Measurements from ENCODE around the gene HTATSF1.

HTATSF1 gene

GRCh38 chrX:136497556-136498052 is at the start of gene HTATSF1:
HTATSF1 (plus strand) TSS chrX:136497592; CDS start chrX:136497685, 93 bp downstream.
- no peak for DNase-seq

DNA sequence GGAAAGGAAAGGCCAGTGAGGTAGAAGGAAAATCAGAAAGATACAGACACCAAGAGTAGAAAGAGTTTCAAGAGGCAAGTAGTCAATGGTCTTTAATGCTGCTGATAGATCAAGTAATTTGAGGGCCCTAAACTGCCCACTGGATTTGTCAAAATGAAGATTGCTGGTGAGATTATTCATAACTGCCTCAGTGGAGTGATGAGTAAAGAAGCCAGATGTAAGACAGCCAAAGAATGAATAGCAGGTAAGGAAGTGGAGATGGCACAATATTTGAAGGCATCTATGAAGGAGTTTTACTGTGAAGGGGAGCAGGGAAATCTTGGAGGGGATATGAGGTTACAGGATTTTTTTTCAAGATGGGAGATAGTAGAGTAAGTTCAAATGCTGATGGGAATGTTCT is 49.4 kb upstream of the HTATSF1 start:
- no peak for DNase-seq

GRCh38 chrX:136450050-136450830 is 47.2 kb upstream of the HTATSF1 start:
- no peak for DNase-seq

- DNase-seq: no peak
Measured at GRCh38 chrX:136452614-136453013, 44.8 kb upstream of the HTATSF1 start.

DNA sequence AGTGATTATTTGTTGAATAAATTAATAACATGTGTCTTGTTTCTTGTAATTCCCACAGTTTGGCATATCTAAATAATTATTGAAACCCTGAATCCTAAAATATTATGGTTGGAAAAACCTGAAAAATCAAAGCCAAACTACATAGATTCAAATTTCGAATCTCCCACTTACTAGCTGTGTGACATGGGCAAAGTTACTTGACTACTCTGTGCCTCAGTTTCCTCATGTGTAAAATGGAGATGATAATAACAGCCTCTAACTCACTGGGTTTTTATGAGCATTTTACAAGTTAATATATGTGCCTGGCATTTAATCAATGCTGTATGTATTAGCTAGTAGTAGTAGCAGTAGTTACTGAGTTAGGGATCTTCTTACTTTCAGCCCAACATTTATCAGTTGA is 44.3 kb upstream of the HTATSF1 start:
- DNase-seq: no peak

DNA sequence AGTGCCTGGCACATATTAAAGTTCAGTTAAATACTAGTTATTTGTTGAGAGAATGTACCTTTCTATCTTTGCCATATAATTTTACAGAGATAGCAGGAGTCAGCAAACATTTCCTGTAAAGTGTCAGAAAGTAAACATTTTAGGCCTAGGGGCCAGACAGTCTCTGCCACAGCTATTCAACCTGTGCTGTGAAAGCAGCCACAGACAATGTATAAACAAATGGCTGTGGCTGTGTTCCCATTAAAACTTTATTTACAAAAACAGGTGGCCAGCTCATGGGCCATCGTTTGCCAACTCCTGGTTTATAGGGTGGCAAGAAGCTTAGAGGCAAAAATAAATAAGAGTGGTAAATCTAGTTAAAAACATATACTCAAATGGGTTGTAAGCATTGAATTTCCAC is 43.6 kb upstream of the HTATSF1 start:
- DNase-seq: no peak

DNA sequence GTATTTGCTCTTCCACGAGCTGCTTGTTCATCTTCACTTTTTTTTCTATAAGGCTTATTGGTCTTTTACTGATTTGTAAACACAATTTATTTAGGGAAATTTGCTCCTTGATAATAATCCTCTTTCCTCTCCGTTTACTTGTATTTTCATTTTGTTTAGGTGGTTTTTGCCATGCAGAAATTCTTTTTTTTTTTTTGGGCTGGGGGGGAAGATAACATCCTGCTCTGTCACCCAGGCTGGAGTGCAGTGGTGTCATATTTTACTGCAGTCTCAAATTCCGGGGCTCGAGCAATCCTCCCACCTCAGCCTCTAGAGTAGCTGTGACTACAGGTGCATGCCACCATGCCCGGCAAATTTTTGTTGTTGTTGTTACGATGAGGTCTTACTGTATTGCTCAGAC is 41.3 kb upstream of the HTATSF1 start:
- no peak for DNase-seq

- no peak for DNase-seq
Measured at GRCh38 chrX:136457303-136457917, 40.0 kb upstream of the HTATSF1 start.

GRCh38 chrX:136464589-136464988 is 32.8 kb upstream of the HTATSF1 start:
- no peak for DNase-seq

DNA sequence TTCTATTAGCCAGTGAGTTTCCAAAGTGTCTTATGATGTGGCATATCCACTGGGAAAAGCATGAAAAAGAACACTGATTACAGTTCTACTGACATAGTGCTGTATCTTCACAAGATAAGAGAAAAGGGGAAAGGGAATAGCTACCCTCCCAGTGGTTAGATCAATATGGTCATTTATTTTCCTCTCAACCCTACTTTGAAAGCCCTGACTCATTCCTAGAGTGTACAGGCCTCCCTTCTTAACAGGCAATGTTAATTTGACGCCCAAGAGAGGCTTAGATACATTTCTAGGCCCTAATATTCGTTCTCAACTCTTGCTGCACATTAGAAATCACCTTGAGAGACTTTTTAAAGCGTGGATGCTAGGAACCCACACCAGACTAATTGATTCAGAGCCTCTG is 30.1 kb upstream of the HTATSF1 start:
- no peak for DNase-seq

DNA sequence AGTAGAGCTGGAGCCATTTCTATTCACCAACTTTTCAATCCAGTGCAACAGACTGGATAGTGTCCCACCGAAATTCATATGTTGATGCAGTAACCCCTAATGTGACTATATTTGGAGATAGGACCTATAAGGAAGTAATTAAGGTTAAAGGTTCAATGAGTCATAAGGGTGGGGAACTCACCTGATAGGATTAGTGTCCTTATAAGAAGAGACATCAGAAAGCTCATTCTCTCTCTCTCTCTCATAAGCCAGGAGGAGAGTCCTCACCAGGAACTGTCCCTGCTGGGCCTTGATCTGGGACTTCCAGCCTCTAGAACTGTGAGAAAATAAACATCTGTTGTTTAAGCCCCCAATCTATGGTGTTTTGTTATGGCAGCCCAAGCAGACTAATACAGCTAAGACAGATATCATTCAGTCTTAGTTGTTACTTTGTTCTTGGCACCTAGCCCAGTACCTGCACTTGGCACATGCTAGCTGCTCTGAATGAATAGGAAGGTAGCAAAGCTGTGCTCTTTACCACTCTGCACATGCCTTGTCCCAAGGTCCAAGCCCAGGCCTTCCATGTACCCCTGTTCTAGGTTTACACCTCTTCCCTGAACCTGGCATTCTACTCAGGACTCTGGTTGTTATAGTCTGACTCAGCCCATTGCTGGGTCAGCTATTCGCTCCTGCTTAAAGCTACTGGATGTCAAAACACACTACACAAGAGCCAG is 28.8 kb upstream of the HTATSF1 start:
- no peak for DNase-seq

DNA sequence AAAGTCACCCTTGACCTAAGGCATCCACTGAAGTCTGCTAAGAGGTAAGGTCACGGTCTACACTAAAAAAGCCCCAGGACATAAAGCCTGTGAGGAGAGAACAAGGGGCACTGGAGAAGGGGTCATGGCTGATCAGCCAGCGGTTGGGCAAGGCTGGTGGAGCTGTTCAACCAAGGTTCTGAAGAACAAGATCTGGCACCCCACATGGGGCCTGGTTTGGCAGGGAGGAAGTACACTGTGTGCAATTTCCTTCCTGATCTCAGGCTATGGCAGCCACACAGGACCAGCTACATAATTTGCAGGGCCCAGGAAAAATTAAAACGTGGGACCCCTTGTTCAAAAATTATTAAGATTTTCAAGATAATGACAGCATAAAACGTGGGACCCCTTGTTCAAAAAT is 23.7 kb upstream of the HTATSF1 start:
- DNase-seq: no peak

- DNase-seq: no peak
Measured at GRCh38 chrX:136475236-136475635, 22.2 kb upstream of the HTATSF1 start.

DNA sequence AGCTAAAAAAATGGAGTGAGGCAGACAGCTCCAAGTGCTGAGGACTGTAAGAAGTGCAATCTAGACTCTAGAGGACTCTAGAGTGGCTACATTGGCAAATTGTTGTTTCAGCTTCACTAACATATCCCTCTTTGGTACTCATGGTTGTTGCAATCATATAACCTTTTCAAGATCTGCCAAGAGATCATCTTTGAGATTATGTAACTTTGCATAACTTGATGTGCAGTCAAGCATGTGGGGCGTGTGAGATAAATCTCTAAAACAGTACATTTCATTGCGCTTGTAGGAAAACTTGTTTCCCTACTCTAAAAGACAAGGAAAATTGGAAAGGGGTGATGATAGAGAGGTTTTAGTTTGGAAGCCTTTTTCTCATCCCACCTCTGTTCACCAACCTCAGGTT is 20.9 kb upstream of the HTATSF1 start:
- no peak for DNase-seq

DNA sequence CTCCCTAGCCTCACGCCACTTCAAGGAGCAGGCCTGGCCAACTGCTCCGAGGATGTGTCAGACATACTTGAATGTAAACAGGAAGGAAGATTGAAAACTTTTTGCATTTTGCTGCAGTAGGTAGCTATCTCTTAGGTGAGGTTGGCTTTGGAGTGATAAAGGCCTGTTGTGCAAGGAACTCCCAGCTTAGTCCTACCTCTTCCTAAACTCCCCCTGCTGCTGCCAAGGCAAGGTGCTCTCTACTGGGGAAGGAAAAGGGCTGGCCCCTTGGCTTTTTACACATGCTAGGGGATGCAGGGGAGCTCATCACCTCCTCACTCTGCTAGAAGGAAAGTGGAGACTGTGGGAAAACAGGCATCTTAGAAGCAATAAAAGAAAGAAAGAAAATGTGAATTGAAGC is 20.4 kb upstream of the HTATSF1 start:
- DNase-seq: no peak

- DNase-seq: no peak
Measured at GRCh38 chrX:136480383-136480782, 17.0 kb upstream of the HTATSF1 start.

DNA sequence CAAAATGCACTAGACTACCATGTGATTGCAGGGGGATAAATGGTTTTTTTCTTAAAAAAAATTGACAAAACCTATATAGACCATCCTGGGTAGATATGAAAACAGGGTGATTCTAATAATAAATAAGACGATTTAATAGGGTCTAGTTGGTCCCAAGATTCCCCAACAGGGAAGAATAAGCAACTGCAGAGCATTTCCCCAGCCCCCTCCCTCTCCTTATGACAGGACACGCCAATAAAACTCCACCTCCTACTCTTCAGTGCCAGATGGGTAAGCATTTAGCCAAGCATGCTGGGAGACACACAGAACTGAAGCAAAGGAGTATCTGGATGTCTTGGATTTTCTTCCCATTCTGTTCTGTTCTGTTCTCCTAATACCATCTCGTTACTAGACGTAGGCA is 9.7 kb upstream of the HTATSF1 start, which contains the start of gene BRS3:
Gene BRS3 (plus strand): TSS at position 301 of the 400 bp plus-strand sequence. CDS start 168 bp downstream, outside the sequence.
- no peak for DNase-seq

DNA sequence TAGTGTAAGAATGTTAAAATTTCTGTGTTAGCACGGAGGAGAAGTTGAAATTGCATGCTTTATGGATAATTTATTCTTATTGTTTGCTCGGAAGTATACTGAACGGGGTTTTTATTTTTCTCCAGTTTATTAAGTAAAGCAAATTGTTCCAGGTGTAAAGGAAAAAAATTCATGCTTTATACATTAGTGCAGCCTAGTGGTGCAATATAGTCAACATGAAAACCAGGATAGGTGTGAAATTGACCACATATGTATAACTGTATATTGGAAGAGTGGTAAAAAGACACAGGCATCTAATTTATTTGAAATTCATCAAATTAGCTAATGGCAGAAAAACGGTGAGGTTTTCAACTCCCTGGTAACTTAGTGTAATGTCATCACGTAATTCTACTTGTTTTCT is 8.7 kb upstream of the HTATSF1 start:
- DNase-seq: no peak

DNA sequence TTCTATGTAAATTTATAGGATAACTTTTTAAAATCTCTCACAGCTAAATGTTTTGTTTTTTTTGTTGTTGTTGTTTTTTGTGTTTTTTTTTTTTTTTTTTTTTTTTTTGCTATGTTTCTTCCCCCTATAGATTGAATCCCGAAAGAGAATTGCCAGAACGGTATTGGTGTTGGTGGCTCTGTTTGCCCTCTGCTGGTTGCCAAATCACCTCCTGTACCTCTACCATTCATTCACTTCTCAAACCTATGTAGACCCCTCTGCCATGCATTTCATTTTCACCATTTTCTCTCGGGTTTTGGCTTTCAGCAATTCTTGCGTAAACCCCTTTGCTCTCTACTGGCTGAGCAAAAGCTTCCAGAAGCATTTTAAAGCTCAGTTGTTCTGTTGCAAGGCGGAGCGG is 5.6 kb upstream of the HTATSF1 start:
- no peak for DNase-seq

DNA sequence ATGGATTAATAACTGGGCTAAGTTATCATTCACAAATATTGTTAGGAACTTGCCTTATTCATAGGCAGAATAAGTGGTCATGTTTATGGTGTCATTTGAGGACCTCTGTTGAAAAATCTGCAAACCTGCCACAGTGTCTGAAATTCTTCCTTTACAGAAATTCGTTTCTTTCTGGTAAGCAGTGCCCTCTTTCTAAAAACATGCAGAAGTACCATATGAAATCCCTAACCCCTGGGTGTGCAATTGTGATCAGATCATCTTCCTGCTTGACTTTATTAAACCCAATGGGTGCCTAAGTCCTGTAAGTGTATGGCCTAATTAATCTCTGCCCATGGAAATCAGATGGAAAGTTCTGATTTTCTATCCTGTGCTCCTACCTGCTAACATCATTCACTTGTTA is 4.4 kb upstream of the HTATSF1 start:
- DNase-seq: no peak

- DNase-seq: no peak
Measured at GRCh38 chrX:136495043-136495442, 2.3 kb upstream of the HTATSF1 start.

- DNase-seq: no peak
Measured at GRCh38 chrX:136496186-136496763, 1.1 kb upstream of the HTATSF1 start.

Data from CD4-positive, alpha-beta T cell treated with Interleukin-1 beta for 1 hour (primary cell).